SK-N-SH (cell line): Measurements from ENCODE around the gene ITIH5. TPM values are rescaled to one million over a fixed set of nuclear protein-coding genes. Genes with fewer than 3 reads are reported as not detected.

Experiments used
- CTCF ChIA-PET: fragments of 300-600, 350-600 bp; formaldehyde crosslinking; extraction: SDS; loops from one replicate; lab custom pipeline; 2021; lab: Yijun Ruan, JAX
- POLR2A ChIA-PET: fragments of 350-600 bp; sonication (Branson Sonifier 250); formaldehyde crosslinking; extraction: SDS; loops from one replicate; lab custom pipeline; 2020; ENCODE audit warnings: antibody characterized with exemption, inconsistent platforms; lab: Yijun Ruan, JAX
- DNase-seq: peaks from one replicate; pipeline ENCODE4 v3.0.0; 2012
- H2AFZ ChIP-seq: fragments of 200-600 bp; sonication (generic); 2 replicates; pipeline ENCODE4 v1.8.1; 2016; ENCODE audit warnings: antibody characterized with exemption, mild to moderate bottlenecking, low read depth
- H3F3A ChIP-seq: fragments of 200-600 bp; sonication (generic); replicated peaks from 2 replicates; pipeline ENCODE3; 2016; ENCODE audit warnings: antibody characterized with exemption, mild to moderate bottlenecking; ENCODE audit not compliant: insufficient read depth
- H3K27ac ChIP-seq, 2 experiments: fragments of 200-500 bp in 1 of 2; fragments of 200-600 bp in 1 of 2; sonication (Bioruptor generic) in 1 of 2; sonication (generic), shearing (Covaris generic) in 1 of 2; 2 replicates each; pipeline versions ENCODE4 v1.5.1 to v1.6.1; 2014 to 2016; ENCODE audit warnings: low read depth in 2 of 2, inconsistent platforms in 1 of 2, low read length in 1 of 2, mild to moderate bottlenecking in 1 of 2, mixed read lengths in 1 of 2
- H3K27me3 ChIP-seq: fragments of 200-600 bp; sonication (generic), shearing (Covaris generic); 2 replicates; pipeline ENCODE4 v1.6.1; 2016; ENCODE audit warnings: mixed run types; ENCODE audit not compliant: insufficient read depth
- H3K36me3 ChIP-seq, 2 experiments: fragments of 200-500 bp in 1 of 2; fragments of 200-600 bp in 1 of 2; sonication (Bioruptor generic) in 1 of 2; sonication (generic) in 1 of 2; replicated peaks in 1 of 2; 2 replicates each; pipeline versions ENCODE3 to v1.5.1; 2014 to 2016; ENCODE audit warnings: low read length in 1 of 2, mild to moderate bottlenecking in 1 of 2; ENCODE audit not compliant: insufficient read depth in 2 of 2, control insufficient read depth in 1 of 2
- H3K4me1 ChIP-seq, 2 experiments: fragments of 200-500 bp in 1 of 2; fragments of 200-600 bp in 1 of 2; sonication (Bioruptor generic) in 1 of 2; sonication (generic), shearing (Covaris generic) in 1 of 2; 2 replicates each; pipeline versions ENCODE4 v1.5.1 to v1.6.1; 2014 to 2016; ENCODE audit warnings: low read depth in 1 of 2, low read length in 1 of 2, mixed run types in 1 of 2; ENCODE audit not compliant: insufficient read depth in 2 of 2, control insufficient read depth in 1 of 2
- H3K4me2 ChIP-seq: fragments of 200-600 bp; sonication (generic), shearing (Covaris generic); 2 replicates; pipeline ENCODE4 v1.6.1; 2017; ENCODE audit warnings: mixed run types
- H3K4me3 ChIP-seq, 2 experiments: fragments of 200-500 bp in 1 of 2; fragments of 200-600 bp in 1 of 2; sonication (Bioruptor generic) in 1 of 2; sonication (generic), shearing (Covaris generic) in 1 of 2; 2 replicates each; pipeline versions ENCODE4 v1.5.1 to v1.8.1; 2014 to 2016; ENCODE audit warnings: low read depth in 2 of 2, inconsistent platforms in 1 of 2, low read length in 1 of 2, mild to moderate bottlenecking in 1 of 2, mixed read lengths in 1 of 2, moderate library complexity in 1 of 2
- H3K79me2 ChIP-seq: fragments of 200-600 bp; sonication (generic); 2 replicates; pipeline ENCODE4 v1.8.1; 2017; ENCODE audit warnings: mild to moderate bottlenecking; ENCODE audit not compliant: insufficient read depth
- H3K9ac ChIP-seq: fragments of 200-600 bp; sonication (generic); 2 replicates; pipeline ENCODE4 v1.6.1; 2017; ENCODE audit warnings: mixed run types
- H3K9me2 ChIP-seq: fragments of 200-600 bp; sonication (generic); 2 replicates; pipeline ENCODE4 v1.6.1; 2017; ENCODE audit warnings: mixed run types
- H3K9me3 ChIP-seq: fragments of 200-600 bp; sonication (generic); 2 replicates; pipeline ENCODE4 v1.6.1; 2017; ENCODE audit warnings: mixed run types, mild to moderate bottlenecking, moderate library complexity
- H4K20me1 ChIP-seq: fragments of 200-600 bp; sonication (generic); 2 replicates; pipeline ENCODE4 v1.6.1; 2017; ENCODE audit warnings: mild to moderate bottlenecking, mixed run types; ENCODE audit not compliant: insufficient read depth
- CHD2 ChIP-seq: fragments of 150-350 bp; IDR thresholded peaks from 2 replicates; pipeline ENCODE4 v1.6.1; 2018; ENCODE audit warnings: low read length; ENCODE audit not compliant: partially characterized antibody
- CTCF ChIP-seq: fragments of 200-600 bp; sonication (generic); IDR thresholded peaks from 2 replicates; pipeline ENCODE4 v1.6.1; 2017; ENCODE audit warnings: antibody characterized with exemption, mild to moderate bottlenecking, moderate library complexity
- EP300 ChIP-seq, 2 experiments: IDR thresholded peaks; 2 replicates each; pipeline versions ENCODE4 v1.4.0 to v1.6.1; 2012; ENCODE audit warnings: borderline replicate concordance in 1 of 2, low read depth in 1 of 2, low read length in 1 of 2
- EZH2phosphoT487 ChIP-seq: fragments of 200-600 bp; sonication (generic); IDR thresholded peaks from 2 replicates; pipeline ENCODE4 v1.6.1; 2017; ENCODE audit warnings: low read depth, mixed run types, mild to moderate bottlenecking, antibody characterized with exemption, moderate library complexity, borderline replicate concordance
- PBX3 ChIP-seq: IDR thresholded peaks from 2 replicates; pipeline ENCODE4; 2012
- POLR2AphosphoS5 ChIP-seq: IDR thresholded peaks from 2 replicates; pipeline ENCODE4 v1.6.1; 2012; ENCODE audit warnings: low read depth, low read length
- RAD21 ChIP-seq: IDR thresholded peaks from 2 replicates; pipeline ENCODE4 v1.6.1; 2012; ENCODE audit warnings: mild to moderate bottlenecking, low read length
- RFX5 ChIP-seq: IDR thresholded peaks from 2 replicates; pipeline ENCODE4 v1.6.1; 2012; ENCODE audit warnings: mild to moderate bottlenecking, improper control_type of control experiment, low read length
- SIN3A ChIP-seq: IDR thresholded peaks from 2 replicates; pipeline ENCODE4 v1.6.1; 2012; ENCODE audit warnings: low read depth, mild to moderate bottlenecking, low read length, moderate library complexity, borderline replicate concordance
- TAF1 ChIP-seq: IDR thresholded peaks from 2 replicates; pipeline ENCODE4 v1.6.1; 2012; ENCODE audit warnings: low read depth, mild to moderate bottlenecking, low read length, moderate library complexity, borderline replicate concordance
- TCF12 ChIP-seq: IDR thresholded peaks from 2 replicates; pipeline ENCODE4 v1.4.0; 2012
- TEAD4 ChIP-seq: IDR thresholded peaks from 2 replicates; pipeline ENCODE4 v1.4.0; 2012; ENCODE audit warnings: mild to moderate bottlenecking, borderline replicate concordance; ENCODE audit not compliant: insufficient read depth
- USF2 ChIP-seq: fragments of 150-350 bp; IDR thresholded peaks from 2 replicates; pipeline ENCODE4 v1.6.1; 2017; ENCODE audit warnings: antibody characterized with exemption, low read length, low read depth, borderline replicate concordance
- YY1 ChIP-seq: IDR thresholded peaks from 2 replicates; pipeline ENCODE4 v1.4.0; 2012; ENCODE audit warnings: low read depth, mild to moderate bottlenecking
- WGBS: methylation state at CpG from one replicate; pipeline ENCODE4 v1.1.6; 2017; ENCODE audit warnings: low lambda C conversion rate; 5-methylcytosine and 5-hydroxymethylcytosine counted together
- polyA plus RNA-seq, 3 experiments: library from polyadenylated mRNA; depleted of rRNA; stranded (reverse); fragments of >200 nt; gene quantifications; 2 replicates each; pipeline ENCODE4 v1.2.3, GENCODE V29; 2012
- TF ChIP-seq, protein P1 (sequence below): IDR thresholded peaks from 2 replicates; pipeline ENCODE4 v1.4.0; 2012; ENCODE audit warnings: low read depth, borderline replicate concordance
- TF ChIP-seq, protein P2 (sequence below): IDR thresholded peaks from 2 replicates; pipeline ENCODE4 v1.4.0; 2012; ENCODE audit warnings: low read depth, borderline replicate concordance

ITIH5 gene
- polyA plus RNA-seq, 1 of the 3 experiments (the other 2 are of a cell fraction): 0.07 TPM

GRCh38 chr10:7608001-7608400, 58.8 kb downstream of the ITIH5 start:
- no peaks in the 10 kb centered on the region; a peak in 1 of 4 replicates for H3K4me1 ChIP-seq
- no peaks in the 10 kb centered on the region for H4K20me1 ChIP-seq
- H2AFZ ChIP-seq: no peak overlapping the region
- ChIA-PET CTCF (no interaction called here), POLR2A (no interaction called here)
- H3K27ac ChIP-seq: no peak overlapping the region
- no peaks in the 10 kb centered on the region for H3K79me2 ChIP-seq
- H3K9ac ChIP-seq: no peak overlapping the region
- H3K9me2 ChIP-seq: no peaks in the 10 kb centered on the region
- DNase-seq: no peak
- TF ChIP-seq USF2 (no peak), YY1 (no peak), EP300 (IDR thresholded peaks at IDR 0.05; ENCODE audit: borderline replicate concordance in 1 of 2, low read depth in 1 of 2, low read length in 1 of 2) (no peak), CTCF (no peak), TEAD4 (no peak), TCF12 (no peak), RFX5 (no peak), EZH2phosphoT487 (no peak), PBX3 (no peak), RAD21 (no peak), CHD2 (no peak), TAF1 (no peak), SIN3A (no peak), POLR2AphosphoS5 (no peak)
- TF ChIP-seq, protein P1, sequence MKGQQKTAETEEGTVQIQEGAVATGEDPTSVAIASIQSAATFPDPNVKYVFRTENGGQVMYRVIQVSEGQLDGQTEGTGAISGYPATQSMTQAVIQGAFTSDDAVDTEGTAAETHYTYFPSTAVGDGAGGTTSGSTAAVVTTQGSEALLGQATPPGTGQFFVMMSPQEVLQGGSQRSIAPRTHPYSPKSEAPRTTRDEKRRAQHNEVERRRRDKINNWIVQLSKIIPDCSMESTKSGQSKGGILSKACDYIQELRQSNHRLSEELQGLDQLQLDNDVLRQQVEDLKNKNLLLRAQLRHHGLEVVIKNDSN: no peak
- TF ChIP-seq, protein P2, sequence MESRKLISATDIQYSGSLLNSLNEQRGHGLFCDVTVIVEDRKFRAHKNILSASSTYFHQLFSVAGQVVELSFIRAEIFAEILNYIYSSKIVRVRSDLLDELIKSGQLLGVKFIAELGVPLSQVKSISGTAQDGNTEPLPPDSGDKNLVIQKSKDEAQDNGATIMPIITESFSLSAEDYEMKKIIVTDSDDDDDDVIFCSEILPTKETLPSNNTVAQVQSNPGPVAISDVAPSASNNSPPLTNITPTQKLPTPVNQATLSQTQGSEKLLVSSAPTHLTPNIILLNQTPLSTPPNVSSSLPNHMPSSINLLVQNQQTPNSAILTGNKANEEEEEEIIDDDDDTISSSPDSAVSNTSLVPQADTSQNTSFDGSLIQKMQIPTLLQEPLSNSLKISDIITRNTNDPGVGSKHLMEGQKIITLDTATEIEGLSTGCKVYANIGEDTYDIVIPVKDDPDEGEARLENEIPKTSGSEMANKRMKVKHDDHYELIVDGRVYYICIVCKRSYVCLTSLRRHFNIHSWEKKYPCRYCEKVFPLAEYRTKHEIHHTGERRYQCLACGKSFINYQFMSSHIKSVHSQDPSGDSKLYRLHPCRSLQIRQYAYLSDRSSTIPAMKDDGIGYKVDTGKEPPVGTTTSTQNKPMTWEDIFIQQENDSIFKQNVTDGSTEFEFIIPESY: no peak
- H3K4me2 ChIP-seq: no peak overlapping the region
- H3F3A ChIP-seq: no peaks in the 10 kb centered on the region
- no peaks in the 10 kb centered on the region for H3K36me3 ChIP-seq
- WGBS: 72% methylated on average over 11 of the region's 11 CpGs
- H3K9me3 ChIP-seq: no peaks in the 10 kb centered on the region
- H3K4me3 ChIP-seq: no peak overlapping the region
- H3K27me3 ChIP-seq: no peaks in the 10 kb centered on the region
